HuH-7 (cell line): ENCODE data around the gene SLMAP.

Experiments
- DNase-seq: peaks from one replicate; pipeline ENCODE4 v3.0.0; 2011; ENCODE audit warnings: low spot score

SLMAP gene

DNA sequence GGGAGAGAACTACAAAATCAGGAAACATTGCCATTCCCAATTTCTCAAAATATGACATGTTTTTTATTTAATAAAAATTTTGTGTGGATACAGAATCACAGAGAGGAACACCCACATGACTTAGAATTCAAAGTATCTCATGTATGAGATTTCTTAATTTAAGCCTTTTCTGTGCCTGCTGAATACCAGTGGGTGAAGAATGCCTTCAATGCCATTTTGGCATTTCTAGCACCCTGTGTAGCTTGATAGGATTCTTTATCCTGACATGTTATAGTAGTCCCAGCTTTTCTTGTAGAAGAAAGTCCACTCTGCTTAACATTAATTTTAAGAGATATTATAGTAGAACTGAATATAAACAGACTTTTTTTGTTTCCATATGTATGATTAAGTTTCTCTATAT lies 3.1 kb upstream of the SLMAP start:
- DNase-seq = no peak

DNA sequence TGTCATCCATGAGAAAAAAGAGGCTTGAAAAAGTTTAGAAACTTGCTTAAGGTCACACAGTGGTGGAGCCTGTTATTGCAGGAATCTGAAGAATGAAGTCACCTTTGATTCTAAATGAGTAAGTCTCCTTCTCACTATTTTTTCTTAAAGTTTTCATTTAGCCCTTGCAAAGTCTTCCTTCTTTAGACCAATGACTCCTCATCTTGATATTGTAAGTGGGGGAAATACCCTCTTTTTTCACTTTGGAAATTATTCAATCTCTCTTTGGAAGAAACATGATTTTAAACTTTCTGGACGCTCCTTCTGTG lies 787 bp upstream of the SLMAP start:
- no peak for DNase-seq

DNA sequence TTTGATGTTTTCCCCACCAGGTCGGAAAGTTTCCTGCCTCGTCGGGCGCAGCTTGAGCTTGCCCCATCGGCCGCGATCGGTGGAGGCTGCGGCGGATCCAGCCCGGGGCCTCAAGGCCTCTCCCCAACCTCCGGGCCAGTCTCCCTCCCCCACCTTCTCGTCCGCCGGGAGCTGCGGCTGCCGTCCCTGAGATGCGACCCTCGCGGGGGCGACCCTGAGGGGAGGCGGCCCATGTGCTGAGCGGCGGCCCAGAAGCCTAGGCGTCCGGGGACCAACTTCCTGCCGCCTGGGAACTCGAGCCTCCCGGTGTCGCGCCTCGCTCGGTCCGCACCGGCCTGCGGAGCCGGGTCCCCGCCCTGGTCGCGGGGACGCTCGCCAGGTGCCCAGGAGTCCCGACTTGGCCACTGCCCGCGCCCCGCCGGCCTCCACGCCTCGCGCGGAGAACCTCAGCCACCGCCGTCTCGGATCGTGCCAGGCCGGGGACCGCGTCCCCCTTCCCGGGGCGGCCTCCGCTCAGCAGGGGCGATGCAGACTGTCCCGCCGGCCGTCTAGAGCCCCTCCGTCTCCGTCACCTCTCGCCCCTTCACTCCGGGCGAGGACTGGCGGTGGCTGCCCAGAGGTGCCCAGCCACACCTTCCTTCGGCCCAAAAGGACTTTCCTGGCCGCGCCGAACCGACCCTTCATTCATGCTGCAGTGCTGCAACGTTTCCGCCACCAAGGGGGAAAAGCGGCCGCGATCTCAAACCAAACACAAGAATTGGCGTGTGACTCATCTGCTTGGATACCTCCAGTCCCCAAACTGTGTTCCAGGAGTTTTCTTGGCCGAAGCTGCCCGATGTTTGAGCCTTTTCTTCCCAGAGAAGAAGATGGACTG lies 656 bp downstream of the SLMAP start:
- DNase-seq = no peak

DNA sequence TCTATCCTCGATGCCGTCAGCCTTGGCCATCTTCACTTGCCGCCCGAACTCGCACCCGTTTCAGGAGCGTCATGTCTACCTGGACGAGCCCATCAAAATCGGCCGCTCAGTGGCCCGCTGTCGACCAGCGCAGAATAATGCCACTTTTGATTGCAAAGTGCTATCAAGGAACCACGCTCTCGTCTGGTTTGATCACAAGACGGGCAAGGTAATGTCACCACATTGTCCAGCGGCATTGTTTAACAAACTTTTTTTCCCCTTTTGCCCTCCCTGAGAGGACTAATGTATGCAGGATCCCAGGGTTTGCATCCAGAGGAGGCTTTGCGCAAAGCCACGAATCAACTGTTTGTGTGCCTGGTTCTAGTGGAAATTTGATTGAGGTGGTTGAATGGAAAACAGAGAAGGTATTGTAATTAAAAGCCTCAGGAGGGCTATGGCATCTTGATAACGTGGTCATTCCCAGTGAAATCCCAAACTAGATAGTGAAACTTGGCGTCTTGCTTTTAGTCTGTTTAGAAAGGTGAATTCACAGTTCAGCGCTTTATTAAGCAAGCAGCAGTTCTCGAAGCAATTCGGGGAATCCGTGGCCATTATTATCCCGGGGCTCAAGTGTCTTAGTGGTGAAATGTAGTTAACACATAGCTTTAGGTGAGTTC lies 1.7 kb downstream of the SLMAP start:
- DNase-seq = no peak

DNA sequence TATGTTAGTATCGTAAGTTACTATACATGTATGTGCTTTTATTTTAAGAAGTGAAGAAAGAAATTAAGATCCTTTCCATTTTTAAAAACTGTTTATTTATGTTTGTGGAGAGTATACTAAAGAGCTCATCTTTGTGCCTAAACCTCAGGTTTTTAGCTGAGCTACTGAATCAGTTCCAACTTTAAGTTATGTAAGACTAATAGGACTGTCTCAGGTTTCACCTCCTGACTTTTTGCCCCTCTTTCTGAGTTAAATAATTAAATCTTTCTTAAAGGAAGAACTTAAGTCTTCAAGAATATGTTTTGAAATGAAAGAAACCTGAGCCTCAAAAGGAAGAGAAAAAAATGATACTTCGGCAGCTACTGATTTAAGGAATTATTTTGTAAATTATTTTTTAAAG lies 2.6 kb downstream of the SLMAP start:
- no peak for DNase-seq

GRCh38 chr3:57764794-57765193 lies 8.7 kb downstream of the SLMAP start:
- DNase-seq = no peak

- DNase-seq = no peak
Measured at GRCh38 chr3:57768595-57768994, 12.5 kb downstream of the SLMAP start.

DNA sequence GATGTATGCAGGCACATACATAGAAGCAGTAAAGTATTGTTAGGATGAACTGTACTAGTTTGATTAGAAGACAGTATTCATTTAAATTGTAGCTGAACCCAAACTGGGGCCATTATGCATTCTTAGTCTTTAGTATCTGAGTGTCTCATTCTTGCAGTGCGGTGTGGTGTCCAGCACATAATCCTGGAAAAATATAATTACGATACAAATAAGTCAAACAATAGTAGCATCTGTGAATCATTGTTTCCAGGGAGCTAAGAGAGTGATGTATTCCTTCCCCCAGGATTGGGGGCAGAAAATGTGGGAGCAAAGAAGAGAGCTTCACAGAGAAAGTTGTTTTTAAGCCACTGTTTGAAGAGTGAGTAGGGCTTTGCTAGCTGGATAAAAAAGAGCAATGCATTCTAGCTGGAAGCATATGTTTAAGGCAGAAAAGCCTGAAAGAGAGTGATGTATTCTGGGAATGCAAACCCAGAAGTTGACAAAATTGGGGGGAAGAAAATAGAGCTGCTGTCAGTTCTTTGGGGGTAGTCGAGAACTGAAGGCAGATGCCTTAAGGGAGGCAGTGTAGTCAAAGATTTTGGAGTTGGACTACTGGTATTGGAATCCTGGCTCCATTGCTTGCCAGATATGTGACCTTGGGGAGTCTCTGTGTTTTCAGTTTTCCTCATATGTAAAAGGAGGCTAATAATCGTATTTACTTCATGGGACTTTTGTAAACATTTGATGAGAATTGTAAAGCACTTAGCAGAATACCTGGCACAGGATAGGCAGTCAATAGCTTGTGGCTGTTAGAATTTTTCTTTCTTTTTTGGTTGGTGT lies 14.1 kb downstream of the SLMAP start:
- DNase-seq = no peak

DNA sequence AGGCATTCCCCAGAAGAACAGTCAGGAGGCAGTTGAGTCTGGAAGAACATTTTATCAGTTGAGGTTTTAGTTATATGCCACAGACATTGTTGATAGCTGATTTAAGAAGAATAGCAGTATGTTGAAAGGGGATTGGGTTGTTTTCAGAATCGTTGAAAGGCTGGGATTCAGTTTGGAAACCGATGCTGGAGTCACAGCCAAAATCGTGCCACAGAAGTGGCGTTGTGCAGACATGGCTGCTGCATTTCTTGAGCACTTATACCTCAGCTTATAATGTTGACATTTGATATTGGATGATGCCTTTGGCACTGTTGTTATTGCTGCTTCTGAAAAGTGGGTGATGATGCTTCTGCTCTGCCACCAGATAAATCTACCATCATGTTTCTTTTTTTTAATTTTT lies 16.1 kb downstream of the SLMAP start:
- DNase-seq = no peak

- DNase-seq = no peak
Measured at GRCh38 chr3:57777774-57778173, 21.7 kb downstream of the SLMAP start.

DNA sequence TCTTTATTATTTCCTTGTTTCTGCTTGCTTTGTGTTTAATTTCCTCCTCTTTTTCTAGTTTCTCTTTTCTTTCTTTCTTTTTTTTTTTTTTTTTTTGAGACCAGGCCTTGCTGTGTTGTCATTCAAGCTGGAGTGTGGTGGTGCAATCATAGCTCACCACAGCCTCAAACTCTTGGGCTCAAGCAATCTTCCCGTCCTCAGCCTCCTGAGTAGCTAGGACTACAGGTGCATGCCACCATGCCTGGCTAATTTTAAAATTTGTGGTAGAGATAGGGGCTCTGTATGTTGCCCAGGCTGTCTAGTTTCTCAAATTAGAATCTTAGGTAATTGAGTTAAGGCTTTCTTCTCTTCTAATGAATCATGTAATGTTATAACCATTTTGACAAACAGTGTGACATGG lies 22.4 kb downstream of the SLMAP start:
- DNase-seq = no peak

GRCh38 chr3:57779666-57780065 lies 23.6 kb downstream of the SLMAP start:
- no peak for DNase-seq

GRCh38 chr3:57783186-57784088 lies 27.3 kb downstream of the SLMAP start:
- DNase-seq = no peak

DNA sequence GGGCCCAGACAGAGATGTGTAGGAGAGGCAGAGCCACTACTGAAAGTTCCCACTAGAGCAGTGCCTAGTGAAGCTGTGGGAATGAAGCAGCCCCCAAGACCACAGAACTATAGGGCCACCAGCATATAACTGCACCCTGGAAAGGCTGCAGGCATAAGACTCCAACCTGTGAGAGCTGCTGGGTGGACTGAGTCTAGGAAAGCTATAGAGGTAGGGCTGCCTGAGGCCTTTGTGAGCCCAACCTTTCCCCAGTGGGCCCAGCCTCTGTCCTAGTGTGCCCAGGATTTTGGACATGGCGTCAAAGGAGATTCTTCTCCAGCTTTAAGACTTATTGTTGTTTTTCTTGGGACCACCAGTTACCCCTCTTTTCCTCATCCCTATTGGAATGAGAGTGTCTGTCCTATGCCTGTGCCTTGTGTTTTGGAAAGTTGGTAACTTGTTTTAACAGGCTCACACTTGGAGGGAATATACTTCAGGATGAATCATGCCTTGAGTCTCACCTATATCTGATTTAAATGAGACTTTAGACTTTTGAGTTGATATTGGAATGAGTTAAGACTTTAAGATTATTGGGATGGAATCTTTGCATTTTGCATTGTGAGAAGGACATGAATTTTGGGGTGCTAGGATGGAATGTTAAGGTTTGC lies 28.1 kb downstream of the SLMAP start:
- no peak for DNase-seq

DNA sequence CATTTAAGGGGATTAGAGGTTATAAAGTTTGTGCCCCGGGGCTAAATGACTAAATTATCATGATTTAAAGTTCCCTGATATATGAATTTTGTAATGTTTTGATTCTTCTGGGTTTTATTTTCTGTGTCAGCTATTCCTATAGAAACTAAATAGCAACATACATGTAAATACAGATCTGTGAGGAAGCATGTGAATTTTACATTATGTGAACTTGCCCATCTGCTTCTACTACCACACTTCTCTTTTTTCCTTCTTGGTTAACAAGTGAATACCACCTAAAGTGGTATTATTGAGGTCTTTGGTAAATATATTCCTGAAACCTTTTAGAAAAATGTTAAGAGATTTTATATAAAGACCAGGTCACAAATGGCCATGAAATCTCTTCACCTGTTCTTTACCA lies 29.3 kb downstream of the SLMAP start:
- DNase-seq = no peak

GRCh38 chr3:57787867-57788623 lies 31.9 kb downstream of the SLMAP start:
- DNase-seq = no peak

- no peak for DNase-seq
Measured at GRCh38 chr3:57788624-57789018, 32.5 kb downstream of the SLMAP start.

DNA sequence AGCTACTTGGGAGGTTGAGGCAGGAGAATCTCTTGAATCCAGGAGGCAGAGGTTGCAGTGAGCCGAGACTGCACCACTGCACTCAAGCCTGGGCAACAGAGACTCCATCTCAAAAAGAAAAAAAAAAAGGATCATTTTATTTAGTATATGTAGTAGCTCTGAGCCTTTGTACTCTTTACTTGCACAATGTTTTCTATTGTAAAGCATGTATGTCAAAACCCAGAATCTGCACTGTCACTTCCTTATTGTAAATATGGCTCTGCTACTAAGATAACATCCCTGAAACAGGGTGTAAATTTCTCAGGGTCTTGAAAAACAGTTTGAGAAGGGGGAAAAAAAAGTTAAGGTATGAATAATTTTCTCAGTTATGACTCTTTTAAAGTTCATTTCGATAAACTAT lies 35.1 kb downstream of the SLMAP start:
- DNase-seq = no peak

DNA sequence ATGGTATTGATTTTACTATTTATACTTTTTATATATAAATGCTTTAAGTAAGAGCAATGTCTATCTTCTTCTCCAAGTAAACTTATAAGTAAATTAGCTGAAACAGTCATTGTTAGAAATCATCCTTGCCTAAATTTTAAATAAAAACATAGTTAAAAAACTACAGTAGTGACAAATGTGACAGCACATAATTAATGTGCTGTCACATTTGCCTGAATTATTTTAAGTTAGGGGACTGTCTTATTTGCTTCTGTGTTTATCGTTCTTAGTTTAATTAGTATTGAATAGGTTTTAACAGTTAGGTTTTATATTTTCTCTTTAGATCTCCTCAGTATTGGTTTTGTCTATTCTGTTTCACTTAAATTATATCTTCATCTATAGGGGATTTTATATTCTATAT lies 36.1 kb downstream of the SLMAP start:
- DNase-seq = no peak

GRCh38 chr3:57793737-57794187 lies 37.7 kb downstream of the SLMAP start:
- no peak for DNase-seq

DNA sequence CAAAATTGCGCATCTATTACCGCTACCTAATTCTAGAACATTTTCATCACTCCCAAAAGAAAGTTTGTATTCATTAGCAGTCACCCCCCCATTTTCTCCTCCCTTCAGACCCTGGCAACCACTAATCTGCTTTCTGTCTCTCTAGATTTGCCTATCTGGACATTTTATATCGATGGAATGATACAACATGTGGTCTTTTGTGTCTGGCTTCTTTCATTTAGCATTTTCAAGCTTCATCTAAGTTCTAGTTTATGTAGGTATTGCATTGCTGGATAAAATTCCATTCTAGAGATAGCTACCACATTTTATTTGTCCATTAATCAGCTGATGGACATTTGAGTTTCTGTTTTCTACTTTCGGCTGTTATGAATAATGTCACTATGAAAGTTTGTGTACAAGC lies 38.4 kb downstream of the SLMAP start:
- DNase-seq = no peak
